Measurements from ENCODE around the gene MACF1.

- TF ChIP-seq CTCF (IDR thresholded peaks at IDR 0.05) = no peak
- TF ChIP-seq POLR2AphosphoS5 (IDR thresholded peaks at IDR 0.05) = no peak
Measured at GRCh38 chr1:39181311-39181710, 23.2 kb upstream of the MACF1 start.

Data from prostate gland (tissue), 2 donors.